HG02571 (cell line): Measurements from ENCODE around the gene TUBGCP5.
A peak's percentile ranks its signal among the peaks of the same experiment; 100 is the strongest.
"Not testable (repeated sequence)": the region's sequence is repeated elsewhere in the genome, so short reads cannot be mapped to it uniquely, and the experiment has no call there.

Experiments
- ATAC-seq: cut with Tn5 transposase; IDR thresholded peaks from one replicate; pipeline ENCODE4 v1.9.1; 2021; ENCODE audit warnings: mild to moderate bottlenecking, moderate library complexity; ENCODE audit not compliant: unreplicated experiment

Gene TUBGCP5

DNA sequence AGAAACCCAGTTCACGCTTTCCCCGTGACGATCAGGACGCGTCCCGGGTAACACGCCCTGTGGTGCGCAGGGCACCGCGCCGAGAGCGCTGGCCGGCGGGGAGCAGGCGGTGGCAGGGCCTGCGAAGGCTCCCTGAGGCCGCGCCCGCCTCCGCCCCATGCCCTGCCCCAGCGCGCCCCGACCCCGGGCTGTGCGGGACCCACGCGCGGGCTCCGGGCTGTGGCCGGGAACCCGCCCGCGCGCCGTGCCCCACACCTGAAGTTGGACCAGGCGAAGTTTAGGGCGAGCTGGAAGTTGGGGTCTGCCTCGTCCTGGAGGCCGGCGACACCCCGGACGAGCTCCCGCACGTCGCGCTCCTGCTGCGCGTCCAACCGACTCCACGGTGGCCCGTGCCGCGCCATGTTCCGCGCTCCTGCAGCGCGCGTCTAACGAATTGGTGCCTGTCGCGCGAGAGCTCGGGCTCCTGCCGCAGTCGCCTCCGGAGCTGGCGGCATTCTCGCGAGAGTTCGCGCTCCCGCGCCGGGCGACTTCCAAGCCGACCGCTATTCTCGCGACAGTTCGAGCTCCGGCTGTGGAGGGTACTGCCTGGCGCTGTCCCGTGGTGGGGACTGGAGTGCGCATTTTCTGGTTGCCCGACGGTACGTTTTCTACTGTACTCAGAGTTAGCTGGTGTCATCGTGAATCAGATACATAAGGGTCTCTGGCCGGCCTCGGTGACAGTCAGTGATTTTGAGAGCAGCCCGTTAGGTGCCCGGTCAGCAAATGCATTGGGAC lies at the start of gene TUBGCP5:
TUBGCP5 (minus strand) TSS at position 427 of the 774 bp plus-strand sequence; CDS start at position 401, 26 bp downstream.
- ATAC-seq = peak; percentile 93

DNA sequence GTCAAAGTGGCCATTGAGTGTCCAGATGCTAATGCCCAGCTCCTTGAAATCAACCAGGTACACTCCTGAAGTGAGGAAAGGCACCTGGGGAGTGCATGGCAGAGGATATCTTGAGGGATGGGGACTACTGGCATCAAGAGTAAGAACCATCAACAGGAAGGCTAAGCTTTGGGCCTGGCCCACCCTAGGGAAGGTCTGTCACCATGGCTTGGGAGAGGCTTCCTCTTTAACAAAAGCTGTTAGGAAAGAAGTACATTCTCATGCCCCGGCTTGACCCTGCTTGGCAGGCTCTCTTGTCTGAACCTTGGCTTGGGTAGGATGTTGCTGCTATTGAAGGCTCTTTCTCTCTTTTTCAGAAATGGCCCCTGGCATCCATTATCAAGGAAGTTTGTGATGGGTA lies 43.7 kb upstream of the TUBGCP5 start:
- no peak for ATAC-seq

- ATAC-seq = not testable (repeated sequence)
Observed at GRCh38 chr15:23081996-23082737, 42.8 kb upstream of the TUBGCP5 start.

DNA sequence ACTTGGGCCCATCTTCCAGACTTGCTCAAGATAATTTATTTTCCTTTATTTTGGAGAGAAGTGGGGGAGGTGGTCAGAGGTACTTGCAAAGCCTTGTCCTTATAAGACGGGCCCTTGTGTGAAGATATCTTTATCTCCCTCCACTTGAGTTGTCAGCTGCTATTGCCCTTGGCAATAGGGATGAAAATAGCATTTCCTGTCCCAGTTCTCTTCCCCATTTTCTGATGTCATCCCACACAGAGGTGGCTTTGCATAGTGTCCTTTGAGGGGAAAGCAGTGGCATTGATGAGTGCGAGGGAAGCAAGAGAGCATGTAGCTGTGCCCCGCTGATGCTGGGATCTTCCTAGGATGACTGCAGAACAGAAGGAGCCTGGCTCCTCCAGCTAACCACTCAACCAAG lies 41.9 kb upstream of the TUBGCP5 start:
- ATAC-seq = no peak

DNA sequence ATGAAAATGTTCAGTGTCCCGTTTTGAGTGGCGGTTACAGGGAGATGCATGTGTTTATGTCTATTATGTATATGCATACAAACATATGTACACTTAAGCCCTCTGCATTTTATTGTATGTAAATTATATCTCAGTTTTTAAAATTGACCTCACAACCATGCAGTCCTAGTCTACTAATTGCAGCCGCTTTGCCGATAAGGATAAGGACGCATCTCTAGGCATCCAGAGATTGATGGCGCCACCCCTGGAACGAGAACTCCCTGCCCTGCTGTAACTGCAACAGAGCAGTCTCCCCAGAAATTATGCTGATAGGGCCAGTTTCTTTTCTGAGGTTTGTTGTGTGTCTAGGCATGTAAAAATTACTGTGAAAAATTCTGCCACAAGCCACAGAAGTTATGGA lies 40.4 kb upstream of the TUBGCP5 start:
- no peak for ATAC-seq

DNA sequence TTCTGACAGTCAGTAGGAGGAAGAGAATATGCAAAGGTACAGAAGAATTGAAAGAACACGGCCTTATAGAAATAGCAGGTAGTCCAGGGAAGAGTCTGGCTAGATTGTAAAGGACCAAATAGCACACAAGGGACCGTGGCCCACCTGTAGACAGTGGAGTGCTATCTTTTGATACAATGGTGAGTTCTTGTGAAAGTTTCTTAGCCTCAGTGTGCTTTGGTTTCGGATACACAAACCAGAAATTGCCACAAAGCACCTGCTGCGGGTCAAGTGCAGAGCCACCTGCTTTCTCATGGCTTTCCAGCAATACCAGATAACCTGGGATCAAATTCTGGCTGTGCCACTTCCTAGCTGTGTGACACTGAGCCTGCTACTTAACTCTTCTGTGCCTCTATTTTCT lies 36.6 kb upstream of the TUBGCP5 start:
- ATAC-seq = no peak

DNA sequence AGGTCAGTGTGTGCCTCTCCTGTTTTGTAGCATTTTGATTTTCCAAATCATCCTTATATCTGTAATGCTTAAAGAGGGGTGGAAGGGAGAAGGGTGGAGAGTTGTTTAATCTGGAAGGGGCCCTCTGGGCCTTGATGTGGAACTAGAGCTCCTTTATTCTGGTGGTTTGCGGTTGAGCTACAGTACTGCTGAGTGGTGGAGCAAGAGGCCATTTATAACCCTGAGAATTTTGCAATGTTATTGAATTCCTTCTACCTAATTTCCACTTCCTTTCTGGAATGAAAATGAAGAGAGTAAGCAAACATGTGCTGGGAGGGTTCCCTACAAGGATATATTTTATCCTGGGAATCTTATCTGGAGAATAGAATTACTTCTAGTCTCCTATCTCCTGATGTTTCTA lies 35.3 kb upstream of the TUBGCP5 start:
- no peak for ATAC-seq

GRCh38 chr15:23073890-23074646 lies 34.7 kb upstream of the TUBGCP5 start:
- ATAC-seq = no peak

- ATAC-seq = no peak
Observed at GRCh38 chr15:23072633-23073032, 33.3 kb upstream of the TUBGCP5 start.

DNA sequence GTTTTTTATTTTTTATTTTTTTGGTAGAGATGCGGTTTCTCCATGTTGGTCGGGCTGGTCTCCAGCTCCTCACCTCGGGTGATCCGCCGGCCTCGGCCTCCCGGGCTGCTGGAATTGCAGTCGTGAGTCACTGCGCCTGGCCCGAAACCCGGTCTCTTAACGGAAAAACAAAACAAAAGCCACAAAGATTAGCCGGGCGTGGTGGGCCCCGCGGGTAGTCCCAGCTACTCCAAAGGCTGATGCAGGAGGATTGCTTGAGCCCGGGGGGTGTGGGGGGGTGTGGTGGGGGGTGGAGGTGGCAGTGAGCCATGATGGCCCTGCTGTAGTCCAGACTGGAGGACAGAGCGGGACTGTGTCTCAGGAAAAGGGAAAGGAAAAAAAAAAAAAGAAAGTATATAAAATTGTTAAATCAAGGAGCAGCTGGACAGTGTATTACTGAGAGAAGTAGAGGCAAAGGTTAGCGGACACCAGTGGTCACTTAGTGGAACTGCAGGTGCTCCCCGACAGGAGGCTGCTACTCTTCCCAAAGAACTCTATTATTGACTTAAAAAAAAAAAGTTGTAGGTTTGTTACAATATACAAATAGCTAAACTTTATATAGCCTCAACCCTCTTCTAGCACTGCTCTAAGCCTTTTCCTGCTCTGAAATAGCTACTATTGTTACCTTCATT lies 30.3 kb upstream of the TUBGCP5 start:
- no peak for ATAC-seq

- no peak for ATAC-seq
Observed at GRCh38 chr15:23067416-23067815, 28.0 kb upstream of the TUBGCP5 start.

GRCh38 chr15:23065836-23066235 lies 26.5 kb upstream of the TUBGCP5 start:
- no peak for ATAC-seq

- no peak for ATAC-seq
Observed at GRCh38 chr15:23064156-23064555, 24.8 kb upstream of the TUBGCP5 start.

- ATAC-seq = no peak
Observed at GRCh38 chr15:23057707-23058106, 18.3 kb upstream of the TUBGCP5 start.

- no peak for ATAC-seq
Observed at GRCh38 chr15:23055316-23055715, 15.9 kb upstream of the TUBGCP5 start.

DNA sequence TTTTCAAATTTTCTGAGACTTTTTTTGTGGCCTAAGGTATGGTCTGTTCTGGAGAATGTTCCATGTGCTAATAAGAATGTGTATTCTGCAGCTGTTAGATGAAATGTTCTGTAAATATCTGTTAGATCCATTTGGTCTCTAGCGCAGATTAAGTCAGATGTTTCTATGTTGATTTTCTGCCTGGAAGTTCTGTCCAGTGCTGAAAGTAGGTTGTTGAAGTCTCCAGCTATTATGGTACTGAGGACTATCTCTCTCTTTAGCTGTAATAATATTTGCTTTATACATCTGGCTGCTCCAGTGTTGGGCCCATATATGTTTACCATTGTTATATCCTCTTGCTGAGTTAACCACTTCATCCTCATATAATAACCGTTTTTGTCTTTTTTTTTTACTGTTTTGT lies 13.2 kb upstream of the TUBGCP5 start:
- ATAC-seq = no peak

DNA sequence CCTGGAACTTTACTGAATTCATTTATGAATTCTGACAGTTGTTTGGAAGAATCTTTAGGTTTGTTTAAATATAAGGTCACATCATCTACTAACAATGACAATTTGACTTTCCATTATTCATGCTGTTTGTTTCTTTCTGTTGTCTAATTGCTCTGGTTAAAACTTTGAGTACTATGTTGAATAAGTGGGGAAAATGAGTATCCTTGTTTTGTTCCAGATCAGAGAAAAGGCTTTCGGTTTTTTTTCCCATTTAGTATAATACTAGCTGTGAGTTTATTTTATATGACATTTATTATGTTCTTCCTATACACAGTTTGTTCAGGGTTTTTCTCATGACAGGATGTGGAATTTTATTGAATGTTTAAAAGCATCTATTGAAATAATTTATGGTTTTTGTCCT lies 11.3 kb upstream of the TUBGCP5 start:
- no peak for ATAC-seq

- no peak for ATAC-seq
Observed at GRCh38 chr15:23049984-23050628, 10.7 kb upstream of the TUBGCP5 start.

- ATAC-seq = not testable (repeated sequence)
Observed at GRCh38 chr15:23048572-23049282, 9.4 kb upstream of the TUBGCP5 start.

DNA sequence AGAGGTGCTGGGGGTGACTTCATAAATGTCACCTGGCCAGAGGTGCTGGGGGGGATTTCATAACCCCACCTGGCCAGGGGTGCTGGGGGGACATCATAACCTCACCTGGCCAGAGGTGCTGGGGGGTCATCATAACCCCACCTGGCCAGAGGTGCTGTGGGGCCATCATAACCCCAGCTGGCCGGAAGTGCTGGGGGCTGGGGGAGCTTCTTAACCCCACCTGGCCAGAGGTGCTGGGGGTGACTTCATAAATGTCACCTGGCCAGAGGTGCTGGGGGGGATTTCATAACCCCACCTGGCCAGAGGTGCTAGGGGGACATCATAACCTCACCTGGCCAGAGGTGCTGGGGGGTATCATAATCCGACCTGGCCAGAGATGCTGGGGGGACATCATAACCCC lies 4.6 kb upstream of the TUBGCP5 start:
- ATAC-seq = not testable (repeated sequence)
